Mucosa of stomach (tissue), 1 donor: ENCODE measurements around the gene SYT9.
"Not testable (repeated sequence)": the region's sequence is repeated elsewhere in the genome, so short reads cannot be mapped to it uniquely, and the experiment has no call there.

Experiments
- H3K27me3 ChIP-seq: one replicate; pipeline ENCODE4 v1.7.0; 2013; ENCODE audit warnings: mild to moderate bottlenecking, low read length; ENCODE audit not compliant: control insufficient read depth, insufficient read depth
- H3K36me3 ChIP-seq: one replicate; pipeline ENCODE4 v1.7.0; 2013; ENCODE audit warnings: low read length; ENCODE audit not compliant: control insufficient read depth, insufficient read depth
- H3K4me1 ChIP-seq: one replicate; pipeline ENCODE4 v1.7.0; 2013; ENCODE audit warnings: mild to moderate bottlenecking, low read length; ENCODE audit not compliant: control insufficient read depth, insufficient read depth
- H3K4me3 ChIP-seq: one replicate; pipeline ENCODE4 v1.7.0; 2013; ENCODE audit warnings: low read length
- H3K9ac ChIP-seq: one replicate; pipeline ENCODE4 v1.7.0; 2013; ENCODE audit warnings: mild to moderate bottlenecking, low read length, moderate library complexity
- H3K9me3 ChIP-seq: one replicate; pipeline ENCODE4 v1.7.0; 2013; ENCODE audit warnings: mild to moderate bottlenecking, low read length, moderate library complexity; ENCODE audit not compliant: control insufficient read depth
- donor health status: Pancreatic carcinoma.

Gene SYT9

DNA sequence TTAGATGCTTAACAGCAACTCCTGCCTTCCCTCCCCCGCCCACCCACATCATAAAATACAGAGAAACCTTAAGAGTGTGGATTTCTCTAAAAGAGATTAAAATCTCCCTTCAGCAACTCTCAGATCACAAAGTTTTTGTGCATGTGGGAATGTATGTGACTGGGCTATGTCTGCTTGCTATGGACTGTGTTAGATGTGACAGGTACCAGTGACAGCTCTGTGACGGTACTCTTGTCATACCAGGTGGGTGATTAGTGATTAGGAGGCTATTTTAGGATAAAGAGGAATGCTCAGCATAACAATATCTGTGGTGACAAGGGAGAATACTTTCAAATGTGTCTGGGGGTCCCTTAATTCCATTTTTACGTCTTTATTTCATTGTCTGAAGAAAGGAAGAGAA lies 60.2 kb downstream of the SYT9 start:
- no peaks in the 10 kb centered on the region for H3K36me3 ChIP-seq
- no peaks in the 10 kb centered on the region for H3K27me3 ChIP-seq
- no peaks in the 10 kb centered on the region for H3K9me3 ChIP-seq
- no peaks in the 10 kb centered on the region for H3K4me1 ChIP-seq
- no peak overlapping the region for H3K9ac ChIP-seq
- no peak overlapping the region for H3K4me3 ChIP-seq

DNA sequence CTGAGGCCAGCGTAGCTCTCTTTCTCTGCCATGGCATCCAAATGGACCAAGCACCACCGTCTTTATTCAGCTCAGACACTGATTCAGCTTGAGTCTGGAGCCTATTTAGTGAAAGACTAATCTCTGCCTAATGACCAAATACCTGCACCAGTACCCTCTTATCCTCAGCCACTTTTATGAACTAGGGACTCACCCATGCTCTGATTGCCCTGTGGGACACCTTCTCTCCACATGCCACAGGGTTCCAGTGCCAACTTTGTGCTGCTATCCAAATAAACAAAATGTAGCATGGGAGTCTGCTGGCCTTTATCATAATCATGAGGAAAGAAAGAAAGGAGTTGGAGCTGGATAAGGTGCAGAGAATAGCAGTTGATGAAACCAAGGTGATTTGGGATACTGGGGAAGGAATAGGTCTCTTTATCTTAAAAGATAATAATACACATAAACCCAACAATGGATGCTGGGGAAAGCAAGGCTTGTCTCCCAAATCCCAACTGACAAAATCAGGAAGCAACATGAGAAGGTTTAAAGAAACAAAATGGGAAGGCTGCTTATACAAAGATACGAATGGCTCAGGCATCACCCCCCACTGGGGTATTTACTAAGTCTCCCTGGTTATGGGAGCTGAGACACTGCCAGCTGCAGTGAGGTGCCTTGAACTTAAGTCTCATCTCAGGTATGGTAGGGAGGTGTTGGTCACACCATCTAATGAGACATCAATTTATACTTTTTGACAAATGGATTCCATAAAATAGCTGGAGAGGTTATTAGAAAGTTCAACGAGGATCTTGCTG lies 63.3 kb downstream of the SYT9 start:
- no peaks in the 10 kb centered on the region for H3K9me3 ChIP-seq

GRCh38 chr11:7319501-7319900 lies 67.8 kb downstream of the SYT9 start:
- no peak overlapping the region for H3K9ac ChIP-seq
- H3K27me3 ChIP-seq, result no peaks in the 10 kb centered on the region
- no peaks in the 10 kb centered on the region for H3K4me1 ChIP-seq
- no peaks in the 10 kb centered on the region for H3K36me3 ChIP-seq
- H3K9me3 ChIP-seq, result no peaks in the 10 kb centered on the region
- no peak overlapping the region for H3K4me3 ChIP-seq

More for the DNA sequence above, 63.3 kb downstream of the SYT9 start:
- no peak overlapping the region for H3K9ac ChIP-seq
- no peaks in the 10 kb centered on the region for H3K36me3 ChIP-seq
- no peak overlapping the region for H3K4me3 ChIP-seq
- no peaks in the 10 kb centered on the region for H3K4me1 ChIP-seq
- no peaks in the 10 kb centered on the region for H3K27me3 ChIP-seq

GRCh38 chr11:7320306-7320705 lies 68.6 kb downstream of the SYT9 start:
- Histone ChIP-seq H3K36me3 (no peaks in the 10 kb centered on the region), H3K9ac (no peak overlapping the region), H3K4me1 (no peaks in the 10 kb centered on the region), H3K4me3 (no peak overlapping the region), H3K9me3 (no peaks in the 10 kb centered on the region), H3K27me3 (no peaks in the 10 kb centered on the region)

GRCh38 chr11:7321473-7322450 lies 70.1 kb downstream of the SYT9 start:
- no peak overlapping the region for H3K9ac ChIP-seq
- no peaks in the 10 kb centered on the region for H3K27me3 ChIP-seq
- no peak overlapping the region for H3K4me3 ChIP-seq

GRCh38 chr11:7332451-7332850 lies 80.7 kb downstream of the SYT9 start:
- Histone ChIP-seq H3K27me3 (no peaks in the 10 kb centered on the region), H3K9ac (no peak overlapping the region), H3K4me1 (no peaks in the 10 kb centered on the region), H3K36me3 (no peaks in the 10 kb centered on the region), H3K4me3 (no peak overlapping the region), H3K9me3 (no peaks in the 10 kb centered on the region)

More at GRCh38 chr11:7321473-7322450, 70.1 kb downstream of the SYT9 start:
- Histone ChIP-seq H3K36me3 (no peaks in the 10 kb centered on the region), H3K4me1 (no peaks in the 10 kb centered on the region), H3K9me3 (no peaks in the 10 kb centered on the region)

DNA sequence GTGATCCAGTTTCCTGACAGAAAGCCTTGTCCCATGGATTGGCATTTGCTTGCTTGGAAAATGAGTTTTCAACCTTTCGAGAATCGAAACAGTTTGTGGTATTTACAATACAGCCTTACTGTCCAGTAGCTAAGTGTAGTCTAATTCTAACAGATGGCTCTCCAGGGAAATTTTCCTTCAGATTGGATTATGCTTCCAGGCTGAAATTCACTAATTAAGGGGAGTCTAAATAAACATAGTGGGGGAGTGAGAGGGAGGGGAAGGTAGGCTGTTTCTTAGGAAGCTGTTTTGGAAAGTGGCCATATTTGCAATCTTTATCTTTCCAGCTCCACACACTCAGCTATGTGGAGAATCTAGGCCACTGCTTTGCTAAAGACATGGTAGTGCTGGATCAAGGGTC lies 81.3 kb downstream of the SYT9 start:
- no peaks in the 10 kb centered on the region for H3K36me3 ChIP-seq
- H3K27me3 ChIP-seq, result no peaks in the 10 kb centered on the region
- no peak overlapping the region for H3K9ac ChIP-seq
- no peaks in the 10 kb centered on the region for H3K4me1 ChIP-seq
- H3K4me3 ChIP-seq, result no peak overlapping the region
- H3K9me3 ChIP-seq, result no peaks in the 10 kb centered on the region

- H3K27me3 ChIP-seq, H3K9me3 ChIP-seq: not testable (repeated sequence)
Observed at GRCh38 chr11:7335442-7335841, 83.7 kb downstream of the SYT9 start.

DNA sequence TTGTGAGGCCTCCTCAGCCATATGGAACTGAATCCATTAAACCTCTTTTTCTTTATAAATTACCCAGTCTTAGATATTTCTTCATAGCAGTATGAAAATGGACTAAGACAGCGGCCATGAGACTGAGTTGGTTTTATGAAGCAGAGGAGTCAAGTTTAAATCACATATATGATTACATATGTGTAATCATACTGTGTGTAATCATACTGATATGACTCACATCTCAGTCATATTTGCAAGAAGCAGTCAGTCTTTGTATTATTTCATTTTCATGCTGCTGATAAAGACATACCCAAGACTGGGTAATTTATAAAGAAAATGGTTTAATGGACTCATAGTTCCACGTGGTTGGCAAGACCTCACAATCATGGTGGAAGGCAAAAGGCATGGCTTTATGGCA lies 89.8 kb downstream of the SYT9 start:
- Histone ChIP-seq H3K4me3 (no peak overlapping the region), H3K9me3 (no peaks in the 10 kb centered on the region), H3K4me1 (no peaks in the 10 kb centered on the region), H3K9ac (no peak overlapping the region), H3K27me3 (no peaks in the 10 kb centered on the region), H3K36me3 (no peaks in the 10 kb centered on the region)

More at GRCh38 chr11:7335442-7335841, 83.7 kb downstream of the SYT9 start:
- not testable (repeated sequence) for H3K36me3 ChIP-seq, H3K4me1 ChIP-seq, H3K4me3 ChIP-seq, H3K9ac ChIP-seq

DNA sequence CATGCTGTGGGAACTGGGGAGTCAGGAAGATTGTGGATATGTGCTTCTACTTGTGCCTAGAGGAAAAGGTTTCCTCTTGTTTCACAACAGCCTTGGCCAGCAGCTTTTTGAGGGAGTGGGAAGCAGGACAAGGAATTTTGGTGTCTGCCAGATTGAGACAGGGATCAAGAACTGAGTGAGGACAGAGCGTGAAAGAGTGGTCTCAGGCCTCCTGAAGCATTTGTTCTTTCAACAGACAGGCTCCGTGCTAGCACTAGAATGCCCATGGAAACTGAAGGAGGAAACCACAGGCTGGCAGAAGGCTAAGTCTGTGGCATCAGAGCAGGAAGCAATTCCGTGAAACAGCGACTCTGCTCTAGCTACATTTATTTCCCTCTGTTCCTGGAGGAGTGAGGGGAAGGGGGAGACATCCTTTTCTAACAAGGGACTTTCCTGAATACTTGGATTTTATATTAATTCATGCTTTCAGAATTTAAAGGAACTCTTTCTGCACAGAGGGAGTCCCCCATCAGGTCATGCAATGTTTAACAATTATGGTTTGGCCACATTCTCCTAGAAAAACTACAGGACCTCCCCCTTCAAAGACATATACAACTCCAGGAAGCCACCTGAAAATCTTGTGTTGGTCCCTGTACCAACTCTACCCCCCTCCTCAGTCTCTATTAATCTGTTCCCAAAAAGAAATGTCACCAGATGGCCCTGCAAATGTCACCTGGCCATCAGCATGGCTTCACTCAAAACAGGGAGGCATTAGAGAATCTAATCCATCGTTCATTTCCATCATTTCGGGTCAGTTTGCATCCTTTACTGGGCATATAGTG lies 96.1 kb downstream of the SYT9 start:
- Histone ChIP-seq H3K9me3 (no peaks in the 10 kb centered on the region), H3K4me3 (no peak overlapping the region), H3K9ac (no peak overlapping the region), H3K4me1 (no peaks in the 10 kb centered on the region), H3K36me3 (no peaks in the 10 kb centered on the region), H3K27me3 (no peaks in the 10 kb centered on the region)

GRCh38 chr11:7348432-7349304 lies 97.0 kb downstream of the SYT9 start:
- Histone ChIP-seq H3K4me1 (no peaks in the 10 kb centered on the region), H3K36me3 (no peaks in the 10 kb centered on the region), H3K9me3 (no peaks in the 10 kb centered on the region), H3K4me3 (no peak overlapping the region), H3K27me3 (no peaks in the 10 kb centered on the region), H3K9ac (no peak overlapping the region)
